Hematopoietic multipotent progenitor cell treated with erythropoietin and hydrocortisone succinate and interleukin-3 and kit ligand, for 6 days (in vitro differentiated cells): ENCODE results near the gene JUP.

Experiments used
- DNase-seq: peaks from one replicate; pipeline ENCODE4 v3.0.0-alpha.2; 2015

The JUP gene

DNA sequence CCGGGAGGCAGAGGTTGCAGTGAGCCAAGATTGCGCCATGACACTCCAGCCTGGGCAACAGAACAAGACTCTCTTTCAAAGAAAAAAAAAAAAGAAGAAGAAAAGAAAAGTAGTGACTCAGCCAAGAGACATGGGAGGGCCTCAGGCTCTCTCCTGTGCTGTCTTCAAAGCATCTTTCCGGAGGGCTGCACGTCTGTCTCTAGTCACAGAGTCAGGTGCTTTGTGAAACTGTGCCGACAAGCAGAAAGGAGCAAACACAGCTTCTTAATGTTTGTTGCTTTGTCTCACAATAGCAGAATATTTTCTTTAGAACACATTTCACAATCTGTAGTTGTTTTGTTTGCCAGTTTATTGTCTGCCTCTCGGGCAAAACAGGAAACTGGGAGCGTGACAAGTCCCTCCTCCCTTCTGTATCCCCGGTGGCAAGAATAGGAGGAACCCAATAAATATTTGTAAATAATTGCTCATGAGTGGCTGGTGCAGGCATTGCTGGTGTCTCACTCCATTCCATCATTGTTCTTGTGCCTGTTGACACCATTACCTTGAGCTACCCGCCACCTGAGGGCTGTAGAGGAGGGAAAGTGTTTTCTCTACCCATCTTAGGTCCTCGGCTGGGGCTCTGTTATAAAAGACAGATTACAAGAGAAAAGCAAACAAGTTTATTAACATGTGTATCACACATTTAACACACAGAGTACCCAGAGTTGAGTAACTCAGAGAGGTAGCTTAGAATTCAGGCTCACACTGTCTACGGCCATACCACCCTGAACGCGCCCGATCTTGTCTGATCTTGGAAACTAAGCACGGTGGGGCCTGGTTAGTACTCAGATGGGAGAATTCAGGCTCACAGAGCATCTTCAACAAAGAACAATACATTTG lies 68.9 kb downstream of the JUP start:
- DNase-seq = no peak

DNA sequence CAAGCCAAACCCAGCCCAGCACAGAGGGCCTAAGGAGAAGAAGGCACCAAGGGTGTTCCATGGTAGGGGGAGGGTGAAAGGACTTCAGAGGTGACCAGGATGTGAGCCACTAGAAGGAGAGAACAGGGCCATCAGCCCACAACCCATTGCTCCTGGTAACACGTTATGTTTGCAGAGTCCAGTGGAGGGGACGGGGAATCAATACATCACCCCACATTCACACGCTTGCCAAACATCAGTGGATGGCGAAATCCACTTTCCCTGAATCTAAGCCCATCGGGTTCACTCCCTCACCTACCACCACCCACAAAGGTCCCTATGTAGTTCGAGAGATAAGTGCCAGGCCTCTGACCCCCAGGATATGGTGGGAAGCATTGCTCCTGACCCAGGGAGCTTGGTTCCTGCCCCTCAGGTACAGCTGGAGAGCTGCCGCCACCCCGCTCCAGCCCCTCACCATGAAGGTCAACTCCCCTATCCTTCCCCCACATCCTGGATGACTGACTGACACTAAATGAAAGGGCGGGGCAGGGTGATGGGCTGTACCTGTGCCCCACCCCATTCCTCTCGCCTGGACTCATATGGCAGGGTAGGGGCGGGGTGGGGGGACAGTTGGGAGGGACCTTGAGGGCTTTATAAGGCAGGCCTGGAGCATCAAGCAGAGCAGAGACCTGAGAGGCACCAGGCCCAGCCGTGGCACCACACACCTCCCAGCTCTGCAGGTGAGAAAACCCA lies 74.7 kb downstream of the JUP start, which contains the start of gene GAST:
GAST (plus strand) TSS at position 663 of the 732 bp plus-strand sequence. CDS start 3,106 bp downstream, outside the sequence.
- no peak for DNase-seq

DNA sequence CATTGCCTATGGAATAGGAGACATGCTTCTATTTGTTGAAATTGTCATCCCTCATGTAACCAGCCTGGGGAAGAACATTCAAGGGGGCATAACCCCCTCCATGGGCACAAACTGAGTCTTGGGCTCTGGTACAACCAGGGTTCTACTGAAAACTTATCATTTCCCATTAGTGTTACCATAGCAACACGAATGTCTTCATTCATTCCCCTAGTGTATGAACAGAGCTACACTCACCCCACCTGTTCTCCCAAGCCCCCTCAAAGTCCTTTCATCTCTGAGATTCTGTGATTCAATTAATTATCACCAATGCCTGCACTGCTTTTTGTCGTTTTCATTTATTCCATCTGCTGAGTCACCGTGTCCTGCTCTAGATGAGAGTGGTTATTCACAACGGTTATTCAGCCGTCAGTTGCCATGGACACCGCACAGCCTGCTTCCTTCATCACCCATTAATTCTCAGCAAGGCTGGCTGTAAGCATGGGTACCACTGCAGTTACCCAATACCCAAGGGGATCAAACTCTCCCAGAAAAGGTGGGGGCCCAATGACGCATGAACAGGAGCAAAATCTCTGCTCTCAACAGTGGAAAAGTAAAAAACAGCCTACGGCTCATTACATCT lies 75.9 kb downstream of the JUP start:
- no peak for DNase-seq

DNA sequence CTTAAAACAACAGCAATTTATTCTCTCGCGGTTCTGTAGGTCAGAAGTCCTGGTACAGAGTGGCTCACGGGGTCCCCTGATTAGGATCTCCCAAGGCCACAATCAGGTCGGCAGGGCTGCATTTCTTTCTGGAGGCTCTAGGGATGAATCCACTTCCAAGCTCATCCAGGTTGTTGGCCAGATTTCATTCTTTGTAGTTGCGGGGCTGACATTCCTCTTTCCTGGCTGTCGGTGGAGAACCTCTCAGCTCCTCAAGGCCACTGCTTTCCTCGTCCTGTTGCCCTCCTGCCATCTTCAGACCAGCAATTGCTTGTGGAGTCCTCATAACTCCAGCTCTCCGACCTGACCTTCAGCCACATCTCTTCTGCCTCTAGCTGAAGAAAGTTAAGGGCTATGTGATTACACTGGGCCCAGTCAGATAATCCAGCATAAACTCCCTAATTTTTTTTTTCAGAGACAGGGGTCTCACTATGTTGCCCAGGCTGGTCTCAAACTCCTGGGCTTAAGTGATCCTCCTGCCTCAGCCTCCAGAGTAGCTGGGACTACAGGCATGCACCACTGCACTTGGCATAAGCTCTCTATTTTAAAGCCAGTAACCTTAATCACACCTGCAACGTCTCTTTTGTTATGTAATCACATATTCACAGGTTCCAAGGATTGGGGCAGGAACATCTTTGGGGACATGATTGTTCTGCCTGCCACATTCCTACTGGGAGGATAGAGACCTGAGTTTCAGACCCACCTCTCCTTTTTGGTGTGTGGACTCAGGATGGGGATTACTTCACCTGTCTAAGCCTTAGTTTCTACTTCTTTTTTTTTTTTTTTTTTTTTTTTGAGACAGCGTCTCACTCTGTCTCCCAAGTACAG lies 78.5 kb downstream of the JUP start:
- no peak for DNase-seq

DNA sequence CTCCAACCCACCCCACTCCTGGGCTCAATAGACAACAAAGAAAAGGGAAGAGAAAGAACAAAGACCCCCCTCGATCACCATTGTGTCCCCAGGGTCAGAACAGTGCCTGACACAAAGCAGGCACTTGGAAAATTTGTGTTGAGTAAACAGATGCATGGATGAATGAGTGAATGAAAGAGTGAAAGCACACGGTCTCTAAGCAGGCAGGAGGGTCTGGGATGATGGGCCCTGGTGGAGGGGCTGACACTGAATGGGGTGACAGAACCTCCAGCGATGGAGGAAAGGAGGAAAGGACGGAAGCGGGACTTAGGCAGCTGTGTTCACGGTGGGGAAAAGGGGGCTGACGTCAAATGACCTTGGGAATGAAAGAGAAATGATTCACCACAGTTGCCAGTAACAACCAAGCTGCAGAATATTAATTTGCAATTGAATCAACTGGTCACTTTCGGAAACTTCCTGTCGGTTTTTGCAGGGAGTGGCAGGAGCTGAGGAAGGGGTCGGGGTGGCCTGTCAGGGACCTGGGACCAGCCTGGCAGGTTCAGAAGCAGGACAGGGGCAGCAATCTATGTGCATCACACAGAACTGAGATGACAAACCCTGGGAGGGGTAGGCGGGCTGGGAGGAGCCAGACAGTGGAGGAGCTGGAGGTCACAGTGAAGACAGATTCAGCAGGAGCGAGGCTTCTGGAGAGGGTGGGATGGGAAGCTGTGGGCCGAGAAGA lies 81.1 kb downstream of the JUP start:
- no peak for DNase-seq
